Middle frontal gyrus (tissue), 1 donor: Measurements from ENCODE around the gene PTPRJ.
"Not testable (repeated sequence)": the region's sequence is repeated elsewhere in the genome, so short reads cannot be mapped to it uniquely, and the experiment has no call there.

Source experiments
- DNase-seq: peaks from one replicate; pipeline ENCODE4 v3.0.0-alpha.2; 2015; ENCODE audit warnings: low spot score; ENCODE audit errors: extremely low spot score

The PTPRJ gene

DNA sequence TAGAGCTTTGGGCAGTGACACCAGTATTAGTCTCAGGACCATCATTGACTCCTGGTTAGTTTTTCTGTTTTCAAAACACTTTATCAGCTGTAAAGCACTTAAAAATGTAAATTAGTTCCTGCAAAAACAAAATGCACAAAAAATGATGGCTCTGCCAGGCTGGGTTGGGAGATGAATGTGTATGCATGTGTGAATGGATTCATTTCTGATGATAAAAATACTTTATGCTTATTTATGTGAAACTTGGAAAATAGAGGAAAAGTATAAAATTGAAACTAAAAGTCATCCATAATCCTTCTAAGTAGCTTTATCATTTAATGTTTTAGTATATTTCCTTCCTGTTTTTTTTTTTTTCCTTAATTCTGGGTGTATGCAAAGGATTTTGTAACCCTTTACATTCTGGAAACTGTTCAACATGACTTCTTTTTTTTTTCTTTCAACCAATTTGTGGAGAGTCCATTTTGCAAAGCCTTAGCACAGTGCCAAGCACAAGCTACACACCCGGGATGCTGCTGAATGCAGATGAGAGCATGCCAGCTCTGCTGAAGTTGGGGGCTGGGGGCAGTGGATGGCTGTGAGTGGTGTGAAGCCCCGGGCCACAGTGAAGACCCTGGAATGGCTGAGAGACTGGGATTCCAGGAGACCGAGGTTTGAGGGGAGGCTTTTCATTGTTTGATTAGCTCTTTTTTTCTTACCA, 37.6 kb downstream of the PTPRJ start:
- no peak for DNase-seq

DNA sequence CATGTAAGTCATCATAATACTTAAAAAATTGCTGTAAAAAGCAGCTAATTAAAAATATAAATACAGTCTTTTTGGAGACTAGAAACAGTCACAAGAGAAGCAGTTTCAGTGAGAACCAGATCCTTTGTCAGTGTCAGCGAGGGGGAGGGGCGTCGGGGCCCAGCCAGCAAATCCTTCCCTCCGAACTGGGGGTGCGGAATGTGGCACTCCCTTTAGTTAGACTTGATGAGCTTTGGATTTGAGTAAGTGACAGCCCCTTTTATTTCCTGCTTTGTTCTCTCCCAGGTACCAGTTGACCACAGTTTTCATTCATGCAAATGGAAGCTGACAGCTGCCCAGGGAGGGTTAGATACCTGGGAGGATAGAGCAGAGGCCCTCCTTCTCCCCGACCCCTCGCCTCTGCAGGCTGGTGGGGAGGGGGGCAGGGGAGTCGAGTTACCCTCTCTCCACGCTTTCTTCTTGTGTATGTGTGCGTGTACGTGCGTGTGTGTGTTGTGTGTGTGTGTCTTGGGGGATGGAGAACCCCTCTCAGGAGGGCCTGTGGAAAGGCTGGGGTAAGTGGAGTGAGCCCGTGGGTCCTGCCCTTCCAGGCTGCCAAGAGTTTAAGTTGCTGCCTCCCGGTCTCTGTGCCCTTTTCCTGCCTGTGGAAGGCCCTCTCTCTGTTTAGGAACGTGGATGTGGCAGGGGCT, 38.3 kb downstream of the PTPRJ start:
- DNase-seq, result no peak

DNA sequence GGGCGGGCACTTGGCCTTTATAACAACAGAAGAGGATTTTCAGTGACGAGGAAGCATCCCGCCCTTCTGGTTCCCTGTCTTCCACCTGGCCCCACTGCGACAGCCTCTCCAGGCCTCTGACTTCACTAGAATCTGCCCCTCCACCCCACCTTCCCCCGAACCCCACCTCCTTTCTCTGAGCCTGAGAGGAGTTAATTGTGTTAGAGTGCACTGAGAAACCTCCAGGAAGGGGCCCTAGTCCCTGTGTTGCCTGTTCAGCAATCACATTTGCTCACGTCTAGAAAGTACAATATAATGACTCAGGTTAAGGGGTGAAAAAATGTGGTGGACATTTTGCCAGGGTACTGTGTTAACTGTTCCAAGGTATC, 38.8 kb downstream of the PTPRJ start:
- DNase-seq, result no peak

DNA sequence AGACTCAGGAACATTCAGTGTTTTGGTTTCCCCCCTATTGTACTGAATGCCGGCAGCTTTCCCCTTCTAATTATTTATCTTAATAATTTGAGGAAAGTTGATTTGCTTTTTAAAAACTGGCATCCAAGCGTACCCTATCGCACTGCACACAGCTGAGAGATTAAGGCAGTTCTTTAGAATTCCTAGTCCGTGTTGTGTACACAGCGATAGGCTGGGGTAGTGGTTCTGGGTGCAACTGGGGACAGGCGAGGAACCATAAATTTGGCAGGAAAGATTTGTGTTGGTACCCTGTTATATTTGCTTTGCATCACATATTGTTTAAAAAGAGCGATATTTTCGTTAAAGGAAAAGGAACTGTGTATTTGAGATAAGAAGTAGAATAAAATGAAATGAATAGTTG, 39.2 kb downstream of the PTPRJ start:
- no peak for DNase-seq

DNA sequence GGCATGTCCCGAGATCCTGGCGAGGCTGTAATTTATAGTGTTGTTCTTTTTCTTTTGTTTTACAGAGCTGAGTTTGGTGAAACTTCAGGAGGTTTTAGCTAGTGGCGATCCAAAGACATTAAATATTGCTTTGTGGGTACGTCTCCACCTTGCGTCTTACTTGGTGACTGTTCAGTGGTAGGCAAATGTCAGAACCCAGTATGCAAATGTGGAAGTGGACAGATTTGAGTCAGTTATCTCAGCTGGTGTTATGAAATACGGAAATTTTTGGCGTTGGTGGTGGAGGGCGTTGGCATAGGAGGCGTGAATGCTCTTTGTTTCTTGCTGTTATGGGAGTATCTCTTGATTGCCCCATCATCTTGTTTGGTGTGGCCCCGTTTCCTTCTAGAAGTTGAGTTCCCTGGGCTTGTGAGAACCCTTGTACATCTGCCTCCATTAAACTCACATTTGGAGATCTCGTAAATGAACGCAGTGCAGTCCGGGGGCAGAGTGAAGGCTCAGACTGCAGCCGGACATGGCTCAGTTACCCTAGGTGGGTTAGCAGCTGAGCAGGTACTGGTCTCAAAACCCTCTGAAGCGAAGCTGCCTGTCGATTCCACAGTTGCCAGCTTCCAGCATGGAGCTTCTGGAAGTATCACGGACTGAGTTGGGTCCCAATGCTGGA, 39.9 kb downstream of the PTPRJ start:
- no peak for DNase-seq

DNA sequence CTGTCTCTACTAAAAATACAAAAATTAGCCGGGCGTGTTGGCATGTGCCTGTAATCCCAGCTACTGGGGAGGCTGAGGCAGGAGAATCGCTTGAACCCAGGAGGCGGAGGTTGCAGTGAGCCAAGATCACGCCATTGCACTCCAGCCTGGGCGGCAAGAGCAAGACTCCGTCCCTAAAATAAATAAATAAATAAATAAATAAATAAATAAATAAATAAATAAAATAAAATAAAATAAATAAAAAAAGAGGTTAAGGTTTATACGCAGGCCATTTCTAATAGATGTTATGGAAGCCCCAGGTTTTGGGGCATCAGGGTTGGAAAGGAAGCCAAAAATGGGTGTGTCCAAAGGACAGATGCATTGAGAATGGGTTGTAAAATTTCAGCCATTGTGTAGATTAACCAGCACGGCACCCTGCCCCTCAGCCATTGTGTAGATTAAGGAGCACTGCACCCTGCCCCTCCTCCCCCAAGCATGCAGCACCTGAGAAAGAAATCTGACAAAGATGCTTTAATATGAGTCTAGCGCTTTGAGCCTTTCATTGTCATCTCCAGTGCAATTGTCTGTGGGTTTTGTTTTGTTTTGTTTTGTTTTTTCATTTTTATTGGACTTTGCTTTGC, 41.0 kb downstream of the PTPRJ start:
- not testable (repeated sequence) for DNase-seq

DNA sequence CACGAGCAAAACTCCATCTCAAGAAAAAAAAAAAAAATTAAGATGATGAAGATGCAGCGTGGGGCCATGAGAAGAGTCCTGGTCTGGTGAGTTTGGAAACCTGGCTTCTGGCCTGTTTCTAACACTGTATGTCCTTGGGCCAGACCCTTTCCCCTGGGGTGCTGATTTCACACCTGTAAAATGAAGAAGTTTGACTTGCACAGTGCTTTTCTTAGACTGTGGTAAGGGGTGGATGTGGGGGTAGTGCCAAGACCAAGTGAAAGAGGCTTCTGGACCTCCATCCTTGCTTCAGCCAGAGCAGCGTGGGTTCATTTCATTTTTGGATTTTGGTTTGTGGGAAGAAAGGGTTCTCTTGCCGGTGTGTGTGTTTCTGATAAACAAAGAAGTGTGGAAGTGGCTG, 42.1 kb downstream of the PTPRJ start:
- DNase-seq, result no peak

DNA sequence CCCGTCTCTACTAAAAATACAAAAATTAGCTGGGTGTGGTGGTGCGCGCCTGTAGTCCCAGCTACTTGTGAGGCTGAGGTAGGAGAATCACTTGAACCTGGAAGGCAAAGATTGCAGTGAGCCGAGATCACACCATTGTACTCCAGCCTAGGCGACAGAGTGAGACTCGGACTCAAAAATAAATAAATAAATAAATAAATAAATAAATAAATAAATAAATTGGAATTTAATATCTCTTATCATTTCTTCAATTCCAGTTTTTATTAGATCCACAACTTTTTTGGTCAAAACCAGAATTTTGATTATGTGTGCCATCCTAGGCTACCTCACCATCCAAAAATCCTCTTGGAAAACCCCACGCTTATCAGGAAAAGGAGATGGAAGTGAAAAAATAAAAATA, 43.2 kb downstream of the PTPRJ start:
- DNase-seq, result not testable (repeated sequence)

DNA sequence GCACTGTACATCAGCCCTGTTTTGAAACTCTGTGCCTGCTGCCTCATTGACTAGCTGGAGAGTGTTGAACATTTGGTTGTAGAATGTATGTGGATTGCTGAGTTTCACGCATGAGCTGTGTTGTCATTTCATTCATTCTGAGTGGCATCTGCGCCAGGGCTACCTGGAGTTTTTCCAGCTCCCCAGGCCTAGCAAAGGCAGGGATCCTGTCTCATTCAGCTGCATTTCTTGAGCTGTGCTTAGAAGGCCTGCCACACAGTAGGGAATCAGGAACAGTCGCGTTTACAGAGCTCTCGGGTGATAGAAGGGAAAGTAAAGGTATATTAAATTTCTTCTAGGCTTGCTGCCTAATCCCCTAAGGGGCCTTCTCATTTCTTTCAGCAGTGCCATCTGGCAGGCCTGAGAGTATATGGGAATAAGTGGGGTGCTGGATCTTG, 44.3 kb downstream of the PTPRJ start:
- DNase-seq, result no peak

DNA sequence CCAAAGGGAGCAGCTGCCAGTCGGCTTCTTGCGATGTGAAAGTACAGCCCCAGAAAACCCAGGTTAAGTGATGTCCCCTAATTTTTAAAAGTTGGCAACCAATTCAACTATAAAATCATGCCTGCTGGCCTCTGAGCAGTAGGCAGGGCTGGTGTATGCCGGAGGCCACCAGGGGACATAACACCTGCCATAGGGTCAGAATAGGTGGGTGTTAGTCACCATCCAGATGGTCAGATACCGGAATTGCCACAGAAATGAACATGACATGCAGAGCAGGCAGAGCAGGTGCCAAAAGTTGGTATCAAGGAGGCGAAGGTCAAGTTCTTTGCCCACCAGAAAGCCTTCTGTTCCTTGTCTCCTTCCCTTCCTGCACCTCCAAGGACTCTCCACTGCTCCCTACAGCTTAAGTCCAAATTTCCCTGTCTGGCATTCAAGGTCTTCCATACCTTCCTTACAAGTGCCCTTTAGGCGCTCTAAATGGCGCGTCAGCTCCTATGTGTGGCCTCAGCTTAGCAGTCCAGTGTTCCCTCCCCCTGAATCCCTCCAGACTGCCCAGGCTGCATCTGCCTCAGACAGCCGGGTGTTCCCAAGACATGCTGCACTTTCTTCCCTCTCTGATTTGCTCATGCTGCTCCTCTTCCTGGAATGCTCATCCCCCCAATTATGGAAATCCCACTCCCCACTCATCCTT, 45.1 kb downstream of the PTPRJ start:
- no peak for DNase-seq

DNA sequence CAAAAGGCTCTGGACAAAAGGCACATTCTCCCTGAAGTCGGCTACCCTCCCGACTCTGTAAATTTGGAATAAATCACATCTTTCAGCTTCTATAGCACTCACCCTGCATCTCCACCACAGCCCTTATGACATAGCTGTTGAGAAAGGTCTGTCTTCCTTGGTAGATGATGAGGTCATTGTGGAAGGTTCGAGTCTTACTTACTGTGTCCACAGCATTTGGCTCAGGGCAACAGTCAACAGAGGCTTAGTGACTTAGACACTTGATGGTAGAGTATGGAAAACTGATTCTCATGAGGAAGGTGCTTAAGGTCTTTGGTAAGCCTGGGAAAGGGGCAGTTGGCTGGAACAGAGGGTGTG, 45.6 kb downstream of the PTPRJ start:
- no peak for DNase-seq

DNA sequence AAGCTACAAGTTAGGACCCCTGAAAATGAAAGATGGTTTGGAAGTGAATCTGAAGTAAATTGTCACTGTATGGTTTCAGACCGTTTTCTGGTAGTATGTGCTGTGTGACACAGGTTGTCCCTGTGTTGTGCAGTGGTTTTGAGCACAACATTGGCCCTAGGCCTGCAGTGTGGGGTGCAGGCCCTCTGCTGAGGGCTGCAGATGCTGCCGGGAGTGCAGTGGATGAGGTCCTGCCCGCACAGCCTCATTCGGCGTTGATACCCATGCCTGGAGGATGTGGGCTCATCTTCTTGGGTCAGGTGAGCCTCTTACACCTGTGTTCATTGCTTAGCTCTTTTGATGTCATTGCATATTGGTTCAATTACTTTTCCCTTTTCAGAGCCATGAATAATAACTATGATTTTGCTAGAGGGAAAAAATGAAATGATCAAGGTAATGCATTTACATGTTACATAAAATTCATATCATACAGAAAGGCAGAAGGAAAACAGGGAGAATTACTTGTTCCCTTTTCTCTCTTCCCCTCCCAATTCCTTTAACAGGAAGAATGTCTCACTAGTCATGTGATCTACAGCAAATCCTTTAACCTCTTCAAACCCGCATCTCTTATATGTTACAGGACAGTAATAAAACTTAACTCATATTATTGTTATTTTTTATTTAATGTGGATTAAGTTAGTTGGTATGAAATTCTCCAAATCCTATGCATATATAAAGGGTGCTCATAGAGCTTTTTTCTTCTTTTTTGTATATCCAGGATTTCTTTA, 48.7 kb downstream of the PTPRJ start:
- no peak for DNase-seq

DNA sequence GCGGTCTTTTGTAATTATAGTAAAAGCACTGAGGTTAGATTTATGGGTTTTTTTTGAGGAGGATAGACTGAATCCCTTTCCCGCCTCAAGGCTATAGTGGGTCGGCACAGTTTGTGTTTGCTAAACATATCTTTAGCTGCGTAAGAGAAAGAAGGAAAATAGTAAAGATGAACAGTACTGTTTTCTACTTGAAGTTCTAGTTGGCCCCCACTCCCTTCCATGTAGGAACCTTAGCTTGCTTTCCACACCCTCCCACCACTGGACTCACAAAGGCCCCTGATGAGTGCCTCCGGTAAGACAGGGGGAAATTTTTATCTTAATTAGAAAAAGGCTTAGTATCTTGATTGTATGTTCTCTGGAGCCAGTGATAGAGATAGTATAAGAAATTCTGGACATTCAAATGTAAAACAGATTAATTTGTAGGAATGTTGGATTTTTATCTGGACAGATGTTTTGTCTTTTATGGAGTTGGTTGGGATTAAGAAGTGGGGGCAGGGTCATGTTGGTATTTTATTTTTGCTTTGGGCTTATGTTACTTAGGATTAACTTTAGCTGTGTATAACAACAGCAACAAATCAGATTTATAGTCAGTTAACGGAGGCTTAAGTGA, 49.4 kb downstream of the PTPRJ start:
- DNase-seq, result no peak

DNA sequence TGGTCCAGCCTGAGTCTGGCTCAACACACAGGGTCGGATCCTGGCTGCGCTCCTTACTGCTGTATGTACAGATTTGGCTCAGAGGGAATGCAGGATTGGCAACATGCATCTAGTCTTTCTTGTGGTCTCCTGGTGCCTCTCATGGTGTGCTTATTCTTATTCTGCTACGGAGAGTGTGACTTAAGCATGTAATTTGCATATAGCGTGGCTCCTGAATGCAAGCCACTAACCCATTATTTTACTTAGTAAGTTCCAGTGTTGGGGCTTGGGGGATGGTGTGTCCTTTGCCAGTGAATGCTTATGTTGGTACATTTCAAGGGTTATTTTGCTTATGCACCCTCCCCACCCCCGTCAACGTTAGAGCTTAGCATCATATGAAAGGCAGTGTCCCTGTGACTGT, 51.2 kb downstream of the PTPRJ start:
- DNase-seq, result no peak

DNA sequence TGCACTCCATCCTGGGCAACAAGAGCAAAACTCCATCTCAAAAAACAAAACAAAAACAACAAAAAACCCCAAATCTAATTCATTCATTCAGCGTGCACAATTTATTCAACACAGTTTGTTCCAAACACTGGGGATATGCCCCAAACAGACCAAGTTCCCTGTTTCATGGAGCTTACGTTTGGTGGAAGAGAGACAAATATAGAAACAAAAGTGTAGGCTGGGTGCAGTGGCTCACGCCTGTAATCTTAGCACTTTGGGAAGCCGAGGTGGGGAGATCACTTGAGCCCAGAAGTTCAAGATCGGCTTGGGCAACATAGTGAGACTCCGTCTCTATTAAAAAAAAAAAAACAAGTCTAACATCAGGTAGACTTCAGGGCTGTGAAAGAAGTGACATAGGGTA, 52.4 kb downstream of the PTPRJ start:
- no peak for DNase-seq

DNA sequence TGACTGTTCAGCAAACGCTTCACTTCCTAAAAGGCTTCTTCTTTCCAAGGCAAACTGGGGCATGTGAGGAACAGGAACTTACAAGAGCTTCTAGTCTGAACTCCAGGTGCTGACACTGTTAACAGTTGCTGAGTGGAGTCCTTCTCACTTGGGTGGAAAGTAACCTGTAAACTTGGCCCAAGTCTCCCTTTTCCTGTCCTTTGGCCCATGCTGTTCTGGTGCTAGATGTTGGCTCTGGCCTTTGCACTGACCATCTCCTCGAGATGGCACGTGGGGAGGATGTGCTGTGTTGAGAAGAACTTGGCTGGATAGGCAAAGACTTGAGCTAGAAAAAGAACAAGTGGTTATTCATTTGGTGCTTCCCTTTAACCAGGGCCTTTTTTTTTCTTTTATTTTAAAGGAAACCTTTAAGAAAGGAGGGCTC, 53.6 kb downstream of the PTPRJ start:
- DNase-seq, result no peak

DNA sequence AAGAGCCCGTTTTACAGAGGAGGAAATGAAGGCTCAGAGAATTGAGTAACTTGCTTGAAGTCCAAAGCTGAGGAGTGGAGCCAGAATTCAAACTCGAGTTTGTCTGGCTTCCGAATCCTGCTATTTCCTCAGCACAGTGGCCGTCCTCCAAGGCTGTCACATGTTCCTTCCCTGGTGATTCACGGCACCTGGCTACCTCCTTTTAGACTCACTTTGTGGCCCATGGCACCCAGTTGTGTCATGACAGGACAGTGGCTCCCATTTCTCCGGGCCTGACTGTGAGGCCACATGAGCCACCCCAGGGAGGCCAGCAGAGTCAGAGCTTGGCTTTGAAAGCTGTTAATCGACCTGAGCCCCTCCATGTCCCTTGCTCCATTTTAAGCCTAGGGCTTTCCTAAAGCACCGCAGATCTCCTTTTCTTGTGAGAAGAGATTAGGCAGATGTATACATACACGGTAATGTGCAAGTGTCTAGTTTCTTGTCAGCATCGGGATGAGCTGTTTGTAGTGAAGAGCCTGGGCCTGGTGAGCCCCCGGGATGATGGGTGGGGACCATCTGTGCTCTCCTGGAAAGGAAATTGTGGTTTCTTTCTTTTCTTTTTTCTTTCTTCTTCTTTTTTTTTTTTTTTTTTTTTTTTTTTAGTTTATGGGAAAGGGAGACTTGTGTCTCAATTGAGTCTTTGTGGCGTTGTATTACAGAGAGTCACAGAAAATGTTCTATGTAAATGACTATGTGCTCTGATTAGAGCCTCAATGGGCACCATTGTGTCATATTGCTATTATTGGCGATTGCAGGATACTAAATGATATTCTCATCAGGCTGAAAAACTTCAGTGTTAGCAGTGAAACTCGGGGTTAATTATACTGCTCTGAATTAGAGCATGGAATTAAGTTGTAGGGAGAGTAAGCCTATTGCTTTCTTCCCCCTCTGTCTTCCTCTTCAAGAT, 54.8 kb downstream of the PTPRJ start:
- peak; percentile 51 for DNase-seq

DNA sequence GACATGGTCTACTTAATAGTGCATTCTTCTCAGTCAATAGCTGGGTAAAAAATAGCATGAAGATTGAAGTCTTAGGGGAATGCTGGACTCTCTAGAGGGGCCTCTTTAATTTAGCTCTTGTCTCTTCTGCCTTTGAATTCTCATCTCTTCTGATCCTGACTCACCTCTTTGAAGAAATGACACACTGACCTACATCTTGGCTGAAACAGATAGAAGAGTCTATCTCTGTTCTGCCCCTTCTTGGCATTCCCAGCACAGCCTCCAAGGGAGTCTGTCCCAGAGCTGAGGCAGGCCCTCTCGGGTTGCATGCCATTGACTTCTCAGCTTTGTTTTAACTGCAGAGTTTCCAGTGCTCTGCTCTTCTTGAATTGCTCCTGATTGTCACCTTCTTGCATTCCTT, 55.7 kb downstream of the PTPRJ start:
- DNase-seq, result no peak

DNA sequence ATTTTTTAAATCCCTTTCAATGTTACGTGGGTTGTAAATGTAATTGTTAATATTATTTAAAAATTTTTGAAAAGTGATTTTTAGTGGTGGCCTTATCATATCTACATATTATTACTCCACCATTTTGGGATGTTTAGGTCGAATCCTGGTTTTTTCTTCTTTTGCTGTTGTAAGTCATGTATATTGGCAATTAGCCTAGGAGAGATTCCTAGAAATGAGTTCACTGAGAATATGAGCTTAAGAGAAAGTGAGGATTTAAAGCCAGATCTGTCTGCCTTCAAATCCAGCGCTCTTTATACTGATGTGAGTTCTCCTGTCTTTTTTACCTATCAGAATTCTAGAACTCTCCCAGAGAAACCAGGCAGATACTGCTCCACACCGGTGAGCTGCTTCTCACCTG, 56.1 kb downstream of the PTPRJ start:
- no peak for DNase-seq
